ENCODE measurements around the gene MDK. TPM values are rescaled to one million over a fixed set of nuclear protein-coding genes. Genes with fewer than 3 reads are reported as not detected.

Gene MDK
- total and polyA plus RNA-seq, 2 of the 4 experiments (the other 2 are of a cell fraction) = 25.8 to 377 TPM

DNA sequence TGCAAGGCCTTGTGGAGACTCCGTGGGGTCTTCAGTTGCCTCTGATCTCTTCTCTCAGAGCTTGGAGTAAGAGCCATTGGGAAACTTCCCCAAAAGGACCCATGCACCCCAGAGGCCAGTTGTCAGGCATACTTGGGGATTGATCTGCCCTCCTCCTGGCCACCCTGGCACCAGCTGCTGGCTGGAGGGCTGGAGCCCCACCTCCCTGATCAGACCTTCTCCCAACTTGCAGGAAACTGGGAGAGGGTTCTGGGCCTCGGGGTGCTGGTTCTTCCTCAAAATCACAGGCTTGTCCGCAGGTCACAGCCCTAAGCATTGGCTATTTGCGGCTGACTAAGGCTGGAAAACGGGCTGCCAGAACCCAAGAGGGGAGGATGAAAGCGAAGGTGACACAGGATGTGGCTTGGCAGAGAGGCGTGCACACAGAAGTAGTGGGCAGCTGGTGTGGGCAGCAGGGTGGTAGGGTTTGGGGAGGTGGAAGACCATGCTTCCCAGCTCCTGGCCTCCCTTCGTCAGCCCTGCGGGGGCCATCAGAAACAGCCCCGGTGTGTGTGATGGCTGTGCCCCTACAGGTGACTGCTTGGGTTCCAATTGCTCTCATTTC lies 35.5 kb upstream of the MDK start:
- POLR2A ChIA-PET (ENCODE audit: unreplicated experiment) = no interaction called here
- Histone ChIP-seq H3K27ac (ENCODE audit: insufficient read depth, low read length) (no peak overlapping the region), H3K23ac (ENCODE audit: low read depth, low read length) (no peak overlapping the region), H3K9me1 (ENCODE audit: insufficient read depth, low read length) (peaks cover 9% of the 10 kb centered on the region), H3K9ac (ENCODE audit: low read depth, low read length) (no peak overlapping the region), H3K9me3 (ENCODE audit: control insufficient read depth, insufficient read depth, low read length) (no peaks in the 10 kb centered on the region), H3K56ac (ENCODE audit: extremely low read depth, insufficient read depth, low read length) (no peak overlapping the region), H4K91ac (ENCODE audit: insufficient read depth, low read depth, low read length) (no peak overlapping the region), H3K79me1 (ENCODE audit: low read depth in 1 of 2, low read length in 2 of 2) (peaks cover 18 to 38% of the 10 kb centered on the region in 2 experiments), H2AK5ac (ENCODE audit: low read depth, low read length) (no peak overlapping the region), H3K27me3 (ENCODE audit: control insufficient read depth, insufficient read depth, low read length) (peaks cover 11% of the 10 kb centered on the region; the same call in 1 of the 2 replicates), H3K4me2 (ENCODE audit: low read depth, low read length) (no peak overlapping the region), H3K18ac (ENCODE audit: low read depth, low read length) (no peak overlapping the region), H3K14ac (replicated peaks; ENCODE audit: low read depth, low read length) (no peak overlapping the region), H4K8ac (ENCODE audit: low read depth in 2 of 2, low read length in 2 of 2) (no peak overlapping the region), H2AFZ (replicated peaks; ENCODE audit: low read length, poor library complexity) (no peak overlapping the region), H2BK15ac (ENCODE audit: low read depth, low read length) (no peak overlapping the region), H2BK5ac (ENCODE audit: low read depth, low read length, poor library complexity, severe bottlenecking) (no peak overlapping the region), H2AK9ac (replicated peaks; ENCODE audit: low read depth, low read length, poor library complexity) (peak overlapping the region; percentile 33), H4K5ac (ENCODE audit: low read depth, low read length) (no peak overlapping the region), H2BK120ac (ENCODE audit: low read depth, low read length) (no peak overlapping the region), H3K4me3 (ENCODE audit: insufficient read depth, low read depth, low read length) (no peak overlapping the region), H3K4ac (ENCODE audit: low read depth, low read length) (no peak overlapping the region), H3K36me3 (ENCODE audit: control insufficient read depth, insufficient read depth, low read length) (no peaks in the 10 kb centered on the region), H4K20me1 (ENCODE audit: insufficient read depth, low read length) (peaks cover 15% of the 10 kb centered on the region), H2BK20ac (ENCODE audit: low read depth, low read length) (no peak overlapping the region), H3K4me1 (ENCODE audit: control insufficient read depth, insufficient read depth, low read length) (peaks cover 15% of the 10 kb centered on the region)
- dilution Hi-C loops (cut with HindIII; ENCODE audit: low sequenced_read_pairs, unreplicated experiment) = no loop called here
- intact Hi-C loops (cut with micrococcal nuclease) = no loop called here
- TF ChIP-seq, protein P1, sequence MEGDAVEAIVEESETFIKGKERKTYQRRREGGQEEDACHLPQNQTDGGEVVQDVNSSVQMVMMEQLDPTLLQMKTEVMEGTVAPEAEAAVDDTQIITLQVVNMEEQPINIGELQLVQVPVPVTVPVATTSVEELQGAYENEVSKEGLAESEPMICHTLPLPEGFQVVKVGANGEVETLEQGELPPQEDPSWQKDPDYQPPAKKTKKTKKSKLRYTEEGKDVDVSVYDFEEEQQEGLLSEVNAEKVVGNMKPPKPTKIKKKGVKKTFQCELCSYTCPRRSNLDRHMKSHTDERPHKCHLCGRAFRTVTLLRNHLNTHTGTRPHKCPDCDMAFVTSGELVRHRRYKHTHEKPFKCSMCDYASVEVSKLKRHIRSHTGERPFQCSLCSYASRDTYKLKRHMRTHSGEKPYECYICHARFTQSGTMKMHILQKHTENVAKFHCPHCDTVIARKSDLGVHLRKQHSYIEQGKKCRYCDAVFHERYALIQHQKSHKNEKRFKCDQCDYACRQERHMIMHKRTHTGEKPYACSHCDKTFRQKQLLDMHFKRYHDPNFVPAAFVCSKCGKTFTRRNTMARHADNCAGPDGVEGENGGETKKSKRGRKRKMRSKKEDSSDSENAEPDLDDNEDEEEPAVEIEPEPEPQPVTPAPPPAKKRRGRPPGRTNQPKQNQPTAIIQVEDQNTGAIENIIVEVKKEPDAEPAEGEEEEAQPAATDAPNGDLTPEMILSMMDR (conservative IDR thresholded peaks at IDR 0.05; ENCODE audit: low read depth, low read length) = no peak
- TF ChIP-seq MXI1 (IDR thresholded peaks at IDR 0.05; ENCODE audit: borderline replicate concordance, low read depth, low read length) (no peak), BHLHE40 (IDR thresholded peaks at IDR 0.05; ENCODE audit: low read depth, low read length) (no peak), RCOR1 (IDR thresholded peaks at IDR 0.05; ENCODE audit: insufficient replicate concordance, low read length) (no peak), RAD21 (IDR thresholded peaks at IDR 0.05; ENCODE audit: low read length) (no peak), RFX5 (IDR thresholded peaks at IDR 0.05; ENCODE audit: low read depth, low read length) (no peak), POLR2A (IDR thresholded peaks at IDR 0.05; ENCODE audit: low read depth, low read length) (no peak), SMC3 (IDR thresholded peaks at IDR 0.05; ENCODE audit: low read depth, low read length) (no peak), MAFK (IDR thresholded peaks at IDR 0.05; ENCODE audit: low read depth, low read length) (no peak), FOS (IDR thresholded peaks at IDR 0.05; ENCODE audit: low read depth, low read length) (no peak), NFE2L2 (IDR thresholded peaks at IDR 0.05; ENCODE audit: low read depth, low read length) (no peak), CHD1 (IDR thresholded peaks at IDR 0.05; ENCODE audit: low read depth, low read length) (no peak), CEBPB (IDR thresholded peaks at IDR 0.05; ENCODE audit: low read depth, low read length) (no peak)
- TF ChIP-seq, protein P2, sequence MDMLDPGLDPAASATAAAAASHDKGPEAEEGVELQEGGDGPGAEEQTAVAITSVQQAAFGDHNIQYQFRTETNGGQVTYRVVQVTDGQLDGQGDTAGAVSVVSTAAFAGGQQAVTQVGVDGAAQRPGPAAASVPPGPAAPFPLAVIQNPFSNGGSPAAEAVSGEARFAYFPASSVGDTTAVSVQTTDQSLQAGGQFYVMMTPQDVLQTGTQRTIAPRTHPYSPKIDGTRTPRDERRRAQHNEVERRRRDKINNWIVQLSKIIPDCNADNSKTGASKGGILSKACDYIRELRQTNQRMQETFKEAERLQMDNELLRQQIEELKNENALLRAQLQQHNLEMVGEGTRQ (IDR thresholded peaks at IDR 0.05; ENCODE audit: low read depth, low read length) = no peak
- TF ChIP-seq, protein P3, sequence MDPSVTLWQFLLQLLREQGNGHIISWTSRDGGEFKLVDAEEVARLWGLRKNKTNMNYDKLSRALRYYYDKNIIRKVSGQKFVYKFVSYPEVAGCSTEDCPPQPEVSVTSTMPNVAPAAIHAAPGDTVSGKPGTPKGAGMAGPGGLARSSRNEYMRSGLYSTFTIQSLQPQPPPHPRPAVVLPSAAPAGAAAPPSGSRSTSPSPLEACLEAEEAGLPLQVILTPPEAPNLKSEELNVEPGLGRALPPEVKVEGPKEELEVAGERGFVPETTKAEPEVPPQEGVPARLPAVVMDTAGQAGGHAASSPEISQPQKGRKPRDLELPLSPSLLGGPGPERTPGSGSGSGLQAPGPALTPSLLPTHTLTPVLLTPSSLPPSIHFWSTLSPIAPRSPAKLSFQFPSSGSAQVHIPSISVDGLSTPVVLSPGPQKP (IDR thresholded peaks at IDR 0.05; ENCODE audit: borderline replicate concordance, low read depth, low read length) = no peak
- CTCF ChIA-PET = no interaction called here
- WGBS, 2 experiments (ENCODE audit: extremely low coverage in 2 of 2, insufficient read length in 1 of 2) = 76% methylated on average over 5 of the region's 10 CpGs; no CpG with 5 or more reads in 1 of the 2 experiments
- DNase-seq (no peak), ATAC-seq (ENCODE audit: low read depth) (no peak)
- no TSS peak for BruUV-seq (replicated peaks)
- in situ Hi-C loops (cut with MboI; ENCODE audit: low sequenced_read_pairs) = no loop called here

Data from IMR-90 (cell line).